K562 (cell line): Measurements from ENCODE around the gene LRRC27. TPM values are rescaled to one million over a fixed set of nuclear protein-coding genes. Genes with fewer than 3 reads are reported as not detected.

Source experiments
- ATAC-seq: fragments of 200-7000 bp; cut with Tn5 transposase; 3 replicates; pipeline ENCODE4 v1.9.1; 2020; ENCODE audit warnings: moderate library complexity
- BruUV-seq: library from RNA; stranded (reverse); fragments of 400-500 nt; replicated peaks from 2 replicates; lab custom pipeline; 2021; lab: Mats Ljungman, UMichigan
- CTCF ChIA-PET: fragments of 300-600 bp; formaldehyde crosslinking; extraction: SDS; loops from one replicate; lab custom pipeline; 2021; ENCODE audit warnings: low intra/inter-chr PET ratio; lab: Yijun Ruan, JAX
- POLR2A ChIA-PET: fragments of 300-600, 350-650 bp; sonication (Branson Sonifier 250); formaldehyde crosslinking; extraction: SDS; loops from one replicate; lab custom pipeline; 2021; ENCODE audit warnings: antibody characterized with exemption, inconsistent platforms; lab: Yijun Ruan, JAX
- DNase-seq, 4 experiments: peaks; one replicate each; pipeline versions ENCODE4 v3.0.0 to v3.0.0-alpha.2; 2011 to 2018; ENCODE audit warnings: low spot score in 3 of 4, mixed read lengths in 3 of 4; ENCODE audit errors: extremely low read depth in 1 of 4
- FAIRE-seq: peaks from 2 replicates; lab custom pipeline; 2011; peaks lifted over from hg19 to GRCh38; lab: Jason Lieb, UNC
- H2AFZ ChIP-seq: 2 replicates; pipeline ENCODE4 v1.6.0; 2011; ENCODE audit warnings: low read depth, low read length, control low read depth, inconsistent platforms
- H3K27ac ChIP-seq: fragments of 200-600 bp; 3 replicates; pipeline ENCODE4 v1.8.0; 2011; ENCODE audit warnings: low read depth, mild to moderate bottlenecking, control low read depth, inconsistent platforms, low read length, moderate library complexity, mixed read lengths; ENCODE audit errors: extremely low read depth
- H3K27me3 ChIP-seq, 2 experiments: fragments of 300-600 bp in 1 of 2; 2 replicates in 1 of 2; 3 replicates in 1 of 2; pipeline versions ENCODE4 v1.6.0 to v1.8.0; 2011; ENCODE audit warnings: inconsistent platforms in 2 of 2, low read length in 2 of 2, mild to moderate bottlenecking in 1 of 2, mixed read lengths in 1 of 2, moderate library complexity in 1 of 2; ENCODE audit not compliant: control insufficient read depth in 2 of 2, insufficient read depth in 2 of 2
- H3K36me3 ChIP-seq: fragments of 300-600 bp; 3 replicates; pipeline ENCODE4 v1.8.0; 2011; ENCODE audit warnings: mild to moderate bottlenecking, low read length, inconsistent platforms; ENCODE audit not compliant: control insufficient read depth, insufficient read depth
- H3K4me1 ChIP-seq, 2 experiments: fragments of 200-600 bp in 1 of 2; replicated peaks in 1 of 2; 2 replicates in 1 of 2; 3 replicates in 1 of 2; pipeline versions ENCODE4 v1.5.1 to v1.8.0; 2011; ENCODE audit warnings: inconsistent platforms in 2 of 2, low read length in 2 of 2, mild to moderate bottlenecking in 1 of 2, mixed read lengths in 1 of 2, moderate library complexity in 1 of 2; ENCODE audit not compliant: control insufficient read depth in 2 of 2, insufficient read depth in 2 of 2
- H3K4me2 ChIP-seq: 2 replicates; pipeline ENCODE4 v1.6.1; 2011; ENCODE audit warnings: low read length, control low read depth, inconsistent platforms, mixed read lengths; ENCODE audit not compliant: insufficient read depth
- H3K4me3 ChIP-seq: fragments of 200-600 bp; sonication (generic), shearing (Covaris generic); 2 replicates; pipeline ENCODE4 v1.5.1; 2016; ENCODE audit warnings: control low read depth, inconsistent platforms
- H3K79me2 ChIP-seq: fragments of 200-600 bp; 3 replicates; pipeline ENCODE4 v1.8.0; 2011; ENCODE audit warnings: low read length, inconsistent platforms; ENCODE audit not compliant: control insufficient read depth, insufficient read depth
- H3K9ac ChIP-seq, 2 experiments: 2 replicates each; pipeline versions ENCODE4 v1.6.0 to v1.6.1; 2011; ENCODE audit warnings: low read depth in 2 of 2, low read length in 2 of 2, control low read depth in 1 of 2, inconsistent platforms in 1 of 2, mild to moderate bottlenecking in 1 of 2, mixed read lengths in 1 of 2; ENCODE audit not compliant: insufficient read depth in 1 of 2
- H3K9me1 ChIP-seq: one replicate; pipeline ENCODE4 v1.6.0; 2011; ENCODE audit warnings: inconsistent platforms, mild to moderate bottlenecking, low read length, moderate library complexity; ENCODE audit not compliant: control insufficient read depth, insufficient read depth
- H3K9me3 ChIP-seq: replicated peaks from 2 replicates; pipeline ENCODE4 v1.5.1; 2011; ENCODE audit warnings: low read depth, low read length, inconsistent platforms; ENCODE audit not compliant: control insufficient read depth, insufficient read depth
- H4K20me1 ChIP-seq: replicated peaks from 2 replicates; pipeline ENCODE4 v1.6.1; 2011; ENCODE audit warnings: low read length, inconsistent platforms, mixed read lengths; ENCODE audit not compliant: control insufficient read depth, insufficient read depth
- CTBP1 ChIP-seq: fragments of 450-650 bp; IDR thresholded peaks from 2 replicates; pipeline ENCODE4 v1.6.1; 2016; ENCODE audit warnings: borderline replicate concordance
- DNMT1 ChIP-seq: fragments of 450-650 bp; IDR thresholded peaks from 2 replicates; pipeline ENCODE4 v1.6.1; 2016; ENCODE audit warnings: antibody characterized with exemption, mild to moderate bottlenecking
- HDAC6 ChIP-seq: IDR thresholded peaks from 2 replicates; pipeline ENCODE4 v1.6.1; 2012; ENCODE audit warnings: low read depth, mild to moderate bottlenecking, control low read depth, inconsistent platforms, low read length, moderate library complexity
- PML ChIP-seq: IDR thresholded peaks from 2 replicates; pipeline ENCODE4 v1.6.1; 2012; ENCODE audit warnings: low read length, inconsistent platforms
- PPARD ChIP-seq: fragments of 250-450 bp; sonication (Bioruptor Pico); IDR thresholded peaks from 2 replicates; pipeline ENCODE4 v1.8.0; 2022; ENCODE audit warnings: inconsistent platforms, mild to moderate bottlenecking, moderate library complexity
- RB1 ChIP-seq: fragments of 450-650 bp; IDR thresholded peaks from 2 replicates; pipeline ENCODE4 v1.6.1; 2017; ENCODE audit warnings: low read depth, mild to moderate bottlenecking
- RBM22 ChIP-seq: fragments of 200-400 bp; formaldehyde crosslinking; IDR thresholded peaks from 2 replicates; pipeline ENCODE4 v1.6.1; 2018; ENCODE audit warnings: low read length, low read depth; ENCODE audit not compliant: poor library complexity, severe bottlenecking
- STAG1 ChIP-seq: sonication (generic); formaldehyde crosslinking; IDR thresholded peaks from 2 replicates; pipeline ENCODE4 v1.5.0; 2020; ENCODE audit warnings: missing genetic modification reagents, borderline replicate concordance
- U2AF2 ChIP-seq: fragments of 200-400 bp; formaldehyde crosslinking; optimal IDR thresholded peaks from 2 replicates; pipeline ENCODE3; 2017; ENCODE audit warnings: low read depth, mild to moderate bottlenecking, low read length
- ZBTB2 ChIP-seq: fragments of 450-650 bp; IDR thresholded peaks from 2 replicates; pipeline ENCODE4 v1.6.1; 2016; ENCODE audit warnings: antibody characterized with exemption
- ZNF280A ChIP-seq: fragments of 450-650 bp; IDR thresholded peaks from 2 replicates; pipeline ENCODE4 v1.6.1; 2018; ENCODE audit warnings: mild to moderate bottlenecking, low read depth; ENCODE audit not compliant: partially characterized antibody
- ZNF778 ChIP-seq: fragments of 450-650 bp; formaldehyde crosslinking; IDR thresholded peaks from 2 replicates; pipeline ENCODE4 v1.4.0; 2020; ENCODE audit warnings: mild to moderate bottlenecking, moderate library complexity
- ZZZ3 ChIP-seq: fragments of 450-650 bp; IDR thresholded peaks from 2 replicates; pipeline ENCODE4 v1.6.1; 2016; ENCODE audit warnings: antibody characterized with exemption, mild to moderate bottlenecking, moderate library complexity
- WGBS: fragments of 100-300 bp; shearing (Covaris generic); methylation state at CpG from one replicate; pipeline ENCODE4 v1.1.6; 2016; ENCODE audit warnings: low coverage, mixed read lengths; ENCODE audit not compliant: insufficient coverage; ENCODE audit errors: missing lambda C conversion rate; 5-methylcytosine and 5-hydroxymethylcytosine counted together
- in situ Hi-C: fragments of 300-500 bp; cut with MboI; formaldehyde crosslinking; loops from 4 replicates; pipeline ENCODE4 v1.15.0; 2018; ENCODE audit warnings: inconsistent platforms, mixed read lengths
- intact Hi-C: fragments of 100-400 bp; cut with micrococcal nuclease; formaldehyde crosslinking; loops from 2 replicates; pipeline ENCODE4 v1.14.2; 2022
- polyA plus RNA-seq, 8 experiments: library from polyadenylated mRNA; depleted of rRNA in 4 of 8; stranded (reverse) in 5 of 8; unstranded in 3 of 8; fragments of >200 nt; fragmentation: Nextera tagmentation in 2 of 8; fragmentation: Illumina TruSeq in 1 of 8; extraction: Ambion mirVana in 2 of 8; extraction: Trizol in 1 of 8; gene quantifications; 2 replicates each; pipeline versions ENCODE4 v1.2.1 to v1.2.3, GENCODE V29; 2011 to 2014; ENCODE audit warnings: inconsistent platforms in 1 of 8, missing spikeins in 1 of 8
- total RNA-seq, 7 experiments: library from RNA; depleted of rRNA in 6 of 7; stranded (reverse); fragments of >200 nt in 6 of 7; fragmentation: Illumina TruSeq in 2 of 7; extraction: Trizol in 2 of 7; gene quantifications; 2 replicates each; pipeline versions ENCODE4 v1.2.1 to v1.2.3, GENCODE V29; 2011 to 2021; ENCODE audit warnings: low replicate concordance in 1 of 7

LRRC27 gene
- total and polyA plus RNA-seq, 9 of the 15 experiments (the other 6 are each of a cell fraction or from before 2014, with no cell fraction given): 0.10 to 2.7 (median 1.4) TPM

DNA sequence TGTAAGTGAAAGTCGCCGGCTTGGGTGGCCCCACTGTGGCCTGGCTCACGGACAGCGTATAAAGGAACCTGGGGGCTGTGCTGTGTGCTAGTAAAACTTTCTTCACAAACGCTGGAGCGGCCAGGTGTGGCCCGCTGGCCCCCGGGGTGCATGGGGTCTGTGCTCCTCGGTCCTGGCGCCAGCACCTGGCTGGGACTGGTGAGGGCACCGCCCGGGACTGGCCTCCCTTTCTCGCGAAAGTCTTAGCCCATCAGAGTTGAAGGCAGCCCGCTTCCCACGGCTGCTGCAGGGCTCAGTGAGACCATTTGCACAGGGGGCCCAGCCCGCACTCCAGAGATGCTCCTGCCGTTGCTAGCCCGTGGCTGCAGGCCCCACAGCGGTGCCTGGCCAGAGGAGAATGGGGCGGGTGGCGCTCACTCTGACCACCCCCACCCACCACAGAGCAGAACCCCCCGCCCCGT, 70.8 kb downstream of the LRRC27 start (continued):
- TF ChIP-seq ZNF778 (CRISPR knock-in tag): no peak
- no peak for TF ChIP-seq HDAC6
- no peak for TF ChIP-seq STAG1 (CRISPR knock-in tag)
- no peak for TF ChIP-seq PPARD (CRISPR knock-in tag)

DNA sequence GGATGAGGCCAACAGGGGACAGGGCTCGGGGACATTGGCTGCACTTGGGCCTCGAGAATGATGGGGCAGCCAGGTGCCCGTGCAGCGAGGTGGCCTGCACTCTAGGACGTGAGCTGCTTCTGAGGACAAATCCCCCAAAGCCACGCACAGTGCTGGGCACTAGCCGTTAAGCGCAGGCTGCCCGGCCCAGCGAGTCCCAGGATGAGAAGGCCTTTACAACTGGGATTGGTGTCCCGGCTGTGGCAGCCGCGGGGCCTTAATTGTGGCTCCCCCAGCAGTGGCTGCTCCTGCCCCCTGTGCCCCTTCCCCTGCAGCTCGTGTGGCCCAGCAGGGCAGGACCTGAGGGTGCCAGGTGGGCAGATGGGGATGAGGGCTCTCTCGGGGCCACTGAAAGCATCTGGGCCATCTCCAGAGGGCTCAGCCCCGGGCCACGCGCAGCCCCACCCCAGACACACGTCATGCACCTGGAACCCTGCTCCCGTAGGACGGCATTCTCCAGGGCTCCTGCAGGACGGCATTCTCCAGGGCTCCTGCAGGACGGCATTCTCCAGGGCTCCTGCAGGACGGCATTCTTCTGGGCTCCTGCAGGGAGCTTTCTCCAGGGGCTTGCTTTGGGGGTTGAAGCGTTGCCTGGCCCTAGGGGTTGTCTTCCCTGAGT, 71.6 kb downstream of the LRRC27 start:
- no peaks in the 10 kb centered on the region for H4K20me1 ChIP-seq
- DNase-seq: no peak
- in situ Hi-C loops: no loop called here
- H3K36me3 ChIP-seq: peaks cover 12% of the 10 kb centered on the region; the same call in 1 of the 3 replicates
- intact Hi-C loops: no loop called here
- peaks cover 0 to 61% of the 10 kb centered on the region in 2 experiments; a peak in 2 of 5 replicates for H3K4me1 ChIP-seq
- H3K9me1 ChIP-seq: no peaks in the 10 kb centered on the region
- H3K79me2 ChIP-seq: peaks cover under 1% of the 10 kb centered on the region; the same call in 2 of the 3 replicates
- BruUV-seq: no TSS peak
- POLR2A ChIA-PET: no interaction called here
- 62% methylated on average over 8 of the region's 25 CpGs for WGBS
- no peak for ATAC-seq
- no peak for TF ChIP-seq DNMT1
- no peak for TF ChIP-seq RB1
- no peak for TF ChIP-seq ZBTB2
- no peak for TF ChIP-seq U2AF2
- TF ChIP-seq ZNF280A: no peak
- TF ChIP-seq RBM22: no peak
- TF ChIP-seq PML: no peak
- TF ChIP-seq CTBP1: no peak
- no peak for TF ChIP-seq ZZZ3
- H3K4me3 ChIP-seq: no peak overlapping the region
- CTCF ChIA-PET: no interaction called here
- no peak overlapping the region for H3K27ac ChIP-seq
- no peak overlapping the region for H3K9ac ChIP-seq
- no peak overlapping the region for H2AFZ ChIP-seq
- H3K27me3 ChIP-seq: no peaks in the 10 kb centered on the region
- FAIRE-seq: no peak
- no peaks in the 10 kb centered on the region for H3K9me3 ChIP-seq
- H3K4me2 ChIP-seq: no peak overlapping the region
